ENCODE data around the gene SLC25A48.

Gene SLC25A48

DNA sequence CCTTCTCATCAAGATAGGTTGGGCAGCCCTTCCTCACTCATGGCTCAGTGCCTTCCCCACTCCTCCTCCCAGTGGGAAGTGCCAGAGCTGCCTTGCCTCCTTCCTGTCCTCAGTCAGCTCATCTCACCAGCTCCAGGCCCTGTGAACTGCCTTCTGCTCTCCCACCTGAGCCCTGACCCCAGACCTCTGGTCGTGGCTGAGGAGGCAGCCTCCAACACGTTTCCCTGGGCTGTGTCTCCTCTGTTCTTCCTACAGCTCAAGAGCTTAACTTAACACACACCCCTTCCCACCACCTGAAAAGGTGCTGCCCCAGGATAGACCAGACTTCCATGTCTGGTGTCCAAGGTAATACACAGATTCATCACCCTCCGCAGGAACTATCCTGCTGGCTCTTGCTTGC is 40.0 kb downstream of the SLC25A48 start:
- FAIRE-seq (no peak), DNase-seq (ENCODE audit: insufficient read length, low spot score) (no peak)
- TF ChIP-seq POU2F2 (IDR thresholded peaks at IDR 0.05; ENCODE audit: low read depth, low read length): no peak
- no peak for TF ChIP-seq POLR2AphosphoS5 (IDR thresholded peaks at IDR 0.05; ENCODE audit: low read depth, low read length)
- TF ChIP-seq SPI1 (IDR thresholded peaks at IDR 0.05; ENCODE audit: low read depth, low read length): no peak
- TF ChIP-seq POLR2A (IDR thresholded peaks at IDR 0.05; ENCODE audit: low read depth, low read length): no peak
- TF ChIP-seq TAF1 (IDR thresholded peaks at IDR 0.05; ENCODE audit: low read depth, low read length): no peak
- TF ChIP-seq PAX5 (IDR thresholded peaks at IDR 0.05; ENCODE audit: insufficient read depth, low read length, severe bottlenecking): no peak

- no peak for DNase-seq (ENCODE audit: insufficient read length, low spot score)
- FAIRE-seq: no peak
- no peak for TF ChIP-seq TAF1 (IDR thresholded peaks at IDR 0.05; ENCODE audit: low read depth, low read length)
- no peak for TF ChIP-seq POU2F2 (IDR thresholded peaks at IDR 0.05; ENCODE audit: low read depth, low read length)
- no peak for TF ChIP-seq SPI1 (IDR thresholded peaks at IDR 0.05; ENCODE audit: low read depth, low read length)
- no peak for TF ChIP-seq POLR2A (IDR thresholded peaks at IDR 0.05; ENCODE audit: low read depth, low read length)
- no peak for TF ChIP-seq PAX5 (IDR thresholded peaks at IDR 0.05; ENCODE audit: insufficient read depth, low read length, severe bottlenecking)
- no peak for TF ChIP-seq POLR2AphosphoS5 (IDR thresholded peaks at IDR 0.05; ENCODE audit: low read depth, low read length)
Measured at GRCh38 chr5:135875567-135875966, 41.1 kb downstream of the SLC25A48 start.

DNA sequence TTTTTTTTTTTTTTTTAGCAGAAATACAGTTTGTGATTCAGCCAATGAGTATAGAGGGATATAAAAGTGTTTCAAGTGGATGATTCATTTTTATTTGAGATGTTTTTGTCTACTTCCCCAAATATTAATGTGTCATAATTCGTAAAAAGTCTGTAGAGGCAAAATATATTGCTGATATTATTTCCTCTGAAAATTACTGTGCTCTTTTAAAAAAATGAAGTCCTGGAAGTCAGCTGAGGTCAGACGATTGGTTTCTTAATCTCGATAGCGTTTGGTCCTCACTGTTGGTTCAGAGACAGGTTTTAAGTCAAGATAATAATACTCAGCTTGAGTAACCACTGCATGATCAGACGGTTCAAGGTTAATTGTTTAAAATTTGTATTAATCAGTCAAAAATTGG is 41.7 kb downstream of the SLC25A48 start:
- TF ChIP-seq TAF1 (IDR thresholded peaks at IDR 0.05; ENCODE audit: low read depth, low read length): no peak
- no peak for TF ChIP-seq SPI1 (IDR thresholded peaks at IDR 0.05; ENCODE audit: low read depth, low read length)
- no peak for TF ChIP-seq POU2F2 (IDR thresholded peaks at IDR 0.05; ENCODE audit: low read depth, low read length)
- no peak for TF ChIP-seq POLR2AphosphoS5 (IDR thresholded peaks at IDR 0.05; ENCODE audit: low read depth, low read length)
- no peak for TF ChIP-seq POLR2A (IDR thresholded peaks at IDR 0.05; ENCODE audit: low read depth, low read length)
- TF ChIP-seq PAX5 (IDR thresholded peaks at IDR 0.05; ENCODE audit: insufficient read depth, low read length, severe bottlenecking): no peak
- DNase-seq (ENCODE audit: insufficient read length, low spot score) (no peak), FAIRE-seq (no peak)

DNA sequence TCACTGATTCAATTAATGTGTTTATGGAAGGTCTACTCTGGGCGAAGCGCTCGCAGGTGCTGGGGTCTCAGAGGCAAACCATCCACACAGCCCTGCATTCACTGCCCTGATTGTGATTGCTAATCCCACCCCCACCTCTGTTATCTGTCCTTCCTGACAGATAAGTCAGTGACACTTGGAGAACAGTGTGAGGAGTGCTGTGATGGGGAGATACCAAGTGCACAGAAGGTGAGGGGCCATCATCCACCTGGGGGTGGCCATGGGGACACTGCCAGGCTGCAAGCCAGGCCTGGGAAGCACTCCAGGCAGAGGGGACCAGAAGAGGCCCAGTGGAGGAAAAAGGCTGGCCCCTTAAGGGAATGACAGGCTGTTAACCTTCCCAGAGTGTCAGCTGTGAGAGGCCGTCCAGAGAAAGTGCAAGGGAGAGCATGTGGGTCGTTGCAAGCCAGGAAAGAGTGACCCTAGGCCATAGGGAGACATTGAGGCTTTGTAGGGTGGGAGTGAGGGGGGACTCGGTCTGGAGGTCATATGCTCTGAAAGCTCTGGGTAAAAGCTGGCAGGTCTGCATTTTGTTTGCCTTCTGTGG is 43.2 kb downstream of the SLC25A48 start:
- FAIRE-seq (no peak), DNase-seq (ENCODE audit: insufficient read length, low spot score) (no peak)
- no peak for TF ChIP-seq PAX5 (IDR thresholded peaks at IDR 0.05; ENCODE audit: insufficient read depth, low read length, severe bottlenecking)
- no peak for TF ChIP-seq SPI1 (IDR thresholded peaks at IDR 0.05; ENCODE audit: low read depth, low read length)
- no peak for TF ChIP-seq POLR2AphosphoS5 (IDR thresholded peaks at IDR 0.05; ENCODE audit: low read depth, low read length)
- TF ChIP-seq TAF1 (IDR thresholded peaks at IDR 0.05; ENCODE audit: low read depth, low read length): no peak
- TF ChIP-seq POU2F2 (IDR thresholded peaks at IDR 0.05; ENCODE audit: low read depth, low read length): no peak
- no peak for TF ChIP-seq POLR2A (IDR thresholded peaks at IDR 0.05; ENCODE audit: low read depth, low read length)

DNA sequence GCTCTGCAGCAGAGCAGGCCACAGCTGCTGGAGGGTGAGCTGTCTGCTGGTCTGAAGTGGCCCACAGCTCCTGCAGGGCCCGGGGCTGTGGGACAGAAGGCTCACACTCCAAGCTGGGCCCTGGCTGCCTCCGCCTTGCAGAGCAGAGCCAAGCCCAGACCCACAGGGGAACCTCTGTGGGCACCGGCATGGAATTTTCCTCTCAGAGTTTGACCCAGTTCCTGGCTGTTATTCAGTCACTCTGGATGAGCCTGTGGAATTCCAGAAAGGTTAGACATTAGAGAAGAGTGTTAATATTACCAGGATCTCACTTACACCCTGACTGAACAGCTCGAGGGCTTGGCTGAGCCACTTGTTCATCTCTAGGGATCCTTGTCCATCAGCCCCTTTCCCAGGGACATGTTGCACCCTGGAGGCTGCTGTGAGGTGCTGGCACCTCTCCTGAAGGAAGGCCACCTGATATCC is 43.7 kb downstream of the SLC25A48 start:
- TF ChIP-seq POLR2AphosphoS5 (IDR thresholded peaks at IDR 0.05; ENCODE audit: low read depth, low read length): no peak
- TF ChIP-seq POLR2A (IDR thresholded peaks at IDR 0.05; ENCODE audit: low read depth, low read length): no peak
- no peak for TF ChIP-seq TAF1 (IDR thresholded peaks at IDR 0.05; ENCODE audit: low read depth, low read length)
- no peak for TF ChIP-seq SPI1 (IDR thresholded peaks at IDR 0.05; ENCODE audit: low read depth, low read length)
- no peak for TF ChIP-seq POU2F2 (IDR thresholded peaks at IDR 0.05; ENCODE audit: low read depth, low read length)
- TF ChIP-seq PAX5 (IDR thresholded peaks at IDR 0.05; ENCODE audit: insufficient read depth, low read length, severe bottlenecking): no peak
- DNase-seq (ENCODE audit: insufficient read length, low spot score): no peak
- no peak for FAIRE-seq

GRCh38 chr5:135879591-135879990 is 45.1 kb downstream of the SLC25A48 start:
- no peak for DNase-seq (ENCODE audit: insufficient read length, low spot score)
- no peak for FAIRE-seq
- no peak for TF ChIP-seq POU2F2 (IDR thresholded peaks at IDR 0.05; ENCODE audit: low read depth, low read length)
- TF ChIP-seq TAF1 (IDR thresholded peaks at IDR 0.05; ENCODE audit: low read depth, low read length): no peak
- TF ChIP-seq PAX5 (IDR thresholded peaks at IDR 0.05; ENCODE audit: insufficient read depth, low read length, severe bottlenecking): no peak
- TF ChIP-seq POLR2AphosphoS5 (IDR thresholded peaks at IDR 0.05; ENCODE audit: low read depth, low read length): no peak
- no peak for TF ChIP-seq SPI1 (IDR thresholded peaks at IDR 0.05; ENCODE audit: low read depth, low read length)
- no peak for TF ChIP-seq POLR2A (IDR thresholded peaks at IDR 0.05; ENCODE audit: low read depth, low read length)

- DNase-seq (ENCODE audit: insufficient read length, low spot score) (no peak), FAIRE-seq (no peak)
- TF ChIP-seq POU2F2 (IDR thresholded peaks at IDR 0.05; ENCODE audit: low read depth, low read length) (no peak), SPI1 (IDR thresholded peaks at IDR 0.05; ENCODE audit: low read depth, low read length) (no peak), POLR2AphosphoS5 (IDR thresholded peaks at IDR 0.05; ENCODE audit: low read depth, low read length) (no peak), TAF1 (IDR thresholded peaks at IDR 0.05; ENCODE audit: low read depth, low read length) (no peak), POLR2A (IDR thresholded peaks at IDR 0.05; ENCODE audit: low read depth, low read length) (no peak), PAX5 (IDR thresholded peaks at IDR 0.05; ENCODE audit: insufficient read depth, low read length, severe bottlenecking) (no peak)
Measured at GRCh38 chr5:135880278-135880677, 45.8 kb downstream of the SLC25A48 start.

DNA sequence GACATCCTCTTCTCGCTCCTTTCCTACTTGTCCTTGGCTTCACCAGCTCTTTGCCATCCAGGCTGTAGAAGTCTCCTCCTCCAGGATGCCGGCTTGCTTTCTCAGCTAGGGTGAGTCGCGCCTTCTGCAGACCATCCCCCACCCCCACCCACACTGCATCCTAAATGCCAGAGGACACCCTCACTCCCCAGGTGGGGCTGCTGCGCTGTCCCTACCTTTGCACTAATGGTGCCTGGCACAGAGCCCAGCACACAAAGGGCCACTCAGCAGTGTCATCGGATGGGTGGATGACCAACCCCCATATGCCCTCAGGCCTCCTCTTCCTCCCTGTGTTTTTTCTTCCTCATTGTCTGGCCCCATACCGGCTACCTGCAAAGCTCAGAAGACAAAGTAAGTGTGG is 46.3 kb downstream of the SLC25A48 start:
- TF ChIP-seq POLR2A (IDR thresholded peaks at IDR 0.05; ENCODE audit: low read depth, low read length) (no peak), SPI1 (IDR thresholded peaks at IDR 0.05; ENCODE audit: low read depth, low read length) (no peak), POU2F2 (IDR thresholded peaks at IDR 0.05; ENCODE audit: low read depth, low read length) (no peak), POLR2AphosphoS5 (IDR thresholded peaks at IDR 0.05; ENCODE audit: low read depth, low read length) (no peak), TAF1 (IDR thresholded peaks at IDR 0.05; ENCODE audit: low read depth, low read length) (no peak)
- no peak for DNase-seq (ENCODE audit: insufficient read length, low spot score)
- FAIRE-seq: no peak

DNA sequence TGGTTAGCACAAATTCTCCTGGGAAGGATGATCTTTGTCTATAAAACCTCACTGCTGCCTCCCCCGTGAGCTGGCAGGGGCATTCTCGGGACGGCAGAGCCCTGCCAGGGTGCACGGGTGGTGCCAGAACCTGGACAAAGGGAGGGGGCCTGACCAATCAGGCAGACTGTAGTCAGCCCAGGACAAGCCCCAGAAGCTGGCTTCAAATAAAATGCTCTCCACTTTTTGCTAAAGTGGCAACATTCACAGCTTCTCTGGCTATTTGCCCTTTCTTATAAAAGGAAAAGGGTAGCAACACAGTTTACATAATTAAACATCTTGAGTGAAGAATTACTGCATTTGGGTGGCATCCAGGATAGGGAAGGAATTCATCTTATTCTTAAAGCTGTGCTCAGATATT is 46.8 kb downstream of the SLC25A48 start:
- DNase-seq (ENCODE audit: insufficient read length, low spot score): no peak
- TF ChIP-seq PAX5 (IDR thresholded peaks at IDR 0.05; ENCODE audit: insufficient read depth, low read length, severe bottlenecking) (no peak), TAF1 (IDR thresholded peaks at IDR 0.05; ENCODE audit: low read depth, low read length) (no peak), SPI1 (IDR thresholded peaks at IDR 0.05; ENCODE audit: low read depth, low read length) (no peak), POLR2A (IDR thresholded peaks at IDR 0.05; ENCODE audit: low read depth, low read length) (no peak), POLR2AphosphoS5 (IDR thresholded peaks at IDR 0.05; ENCODE audit: low read depth, low read length) (no peak), POU2F2 (IDR thresholded peaks at IDR 0.05; ENCODE audit: low read depth, low read length) (no peak)
- FAIRE-seq: no peak

- no peak for DNase-seq (ENCODE audit: insufficient read length, low spot score)
- TF ChIP-seq POU2F2 (IDR thresholded peaks at IDR 0.05; ENCODE audit: low read depth, low read length): no peak
- no peak for TF ChIP-seq PAX5 (IDR thresholded peaks at IDR 0.05; ENCODE audit: insufficient read depth, low read length, severe bottlenecking)
- no peak for TF ChIP-seq SPI1 (IDR thresholded peaks at IDR 0.05; ENCODE audit: low read depth, low read length)
- TF ChIP-seq POLR2AphosphoS5 (IDR thresholded peaks at IDR 0.05; ENCODE audit: low read depth, low read length): no peak
- TF ChIP-seq POLR2A (IDR thresholded peaks at IDR 0.05; ENCODE audit: low read depth, low read length): no peak
- TF ChIP-seq TAF1 (IDR thresholded peaks at IDR 0.05; ENCODE audit: low read depth, low read length): no peak
- no peak for FAIRE-seq
Measured at GRCh38 chr5:135881819-135882218, 47.4 kb downstream of the SLC25A48 start.

Data from GM12891 (cell line).